Measurements from ENCODE around the gene TMEM14A.
"Not testable (repeated sequence)": the region's sequence is repeated elsewhere in the genome, so short reads cannot be mapped to it uniquely, and the experiment has no call there.

Gene TMEM14A

GRCh38 chr6:52661551-52661950 lies 9.4 kb upstream of the TMEM14A start:
- DNase-seq: no peak

GRCh38 chr6:52662031-52662430 lies 8.9 kb upstream of the TMEM14A start:
- no peak for DNase-seq

GRCh38 chr6:52663120-52663935 lies 7.6 kb upstream of the TMEM14A start:
- DNase-seq: peak in 1 of 2 experiments; percentile 42

GRCh38 chr6:52663936-52664185 lies 7.1 kb upstream of the TMEM14A start:
- DNase-seq: no peak

- DNase-seq: peak; percentile 86 to 91
Observed at GRCh38 chr6:52664186-52664990, 6.5 kb upstream of the TMEM14A start.

GRCh38 chr6:52664991-52665686 lies 5.8 kb upstream of the TMEM14A start:
- DNase-seq: no peak

GRCh38 chr6:52666071-52666470 lies 4.8 kb upstream of the TMEM14A start:
- no peak for DNase-seq

- DNase-seq: no peak
Observed at GRCh38 chr6:52666523-52666922, 4.4 kb upstream of the TMEM14A start.

GRCh38 chr6:52667572-52667971 lies 3.3 kb upstream of the TMEM14A start:
- no peak for DNase-seq

GRCh38 chr6:52671676-52672075 lies 763 bp downstream of the TMEM14A start:
- no peak for DNase-seq

- DNase-seq: no peak
Observed at GRCh38 chr6:52672412-52673025, 1.6 kb downstream of the TMEM14A start.

GRCh38 chr6:52674666-52675065 lies 3.8 kb downstream of the TMEM14A start:
- DNase-seq: no peak

- no peak for DNase-seq
Observed at GRCh38 chr6:52675372-52675771, 4.5 kb downstream of the TMEM14A start.

- not testable (repeated sequence) for DNase-seq
Observed at GRCh38 chr6:52676631-52677030, 5.7 kb downstream of the TMEM14A start.

- no peak for DNase-seq
Observed at GRCh38 chr6:52681416-52681815, 10.5 kb downstream of the TMEM14A start.

GRCh38 chr6:52686878-52687699 lies 16.2 kb downstream of the TMEM14A start:
- no peak for DNase-seq

GRCh38 chr6:52689857-52690256 lies 18.9 kb downstream of the TMEM14A start:
- DNase-seq: no peak

GRCh38 chr6:52691718-52692117 lies 20.8 kb downstream of the TMEM14A start:
- DNase-seq: no peak

- DNase-seq: no peak
Observed at GRCh38 chr6:52693773-52694172, 22.9 kb downstream of the TMEM14A start.

GRCh38 chr6:52694404-52694803 lies 23.5 kb downstream of the TMEM14A start:
- DNase-seq: no peak

GRCh38 chr6:52696418-52696817 lies 25.5 kb downstream of the TMEM14A start:
- DNase-seq: no peak

- no peak for DNase-seq
Observed at GRCh38 chr6:52697903-52698302, 27.0 kb downstream of the TMEM14A start.

All from NCI-H187 (cell line).